Gastrocnemius medialis (tissue), 4 donors: ENCODE measurements around the gene CTBP2. TPM values are rescaled to one million over a fixed set of nuclear protein-coding genes. Genes with fewer than 3 reads are reported as not detected.
"Not testable (repeated sequence)": the region's sequence is repeated elsewhere in the genome, so short reads cannot be mapped to it uniquely, and the experiment has no call there.

Experiments
- ATAC-seq, 2 donors: fragments of 150-250 bp; one replicate each; pipeline ENCODE4 v1.9.1; 2016
- DNase-seq, 2 donors: peaks; one replicate each; pipeline ENCODE4 v3.0.0-alpha.2; 2019
- H3K27ac ChIP-seq, 4 donors: fragments of 200-600 bp; sonication (generic); 1 replicate in 1 of 4; 2 replicates in 3 of 4; pipeline ENCODE4 v1.5.1; 2016 to 2018; ENCODE audit warnings: mild to moderate bottlenecking in 2 of 4, moderate library complexity in 1 of 4
- H3K27me3 ChIP-seq, 3 donors: fragments of 200-600 bp; sonication (generic) in 2 of 3; 1 replicate in 1 of 3; 2 replicates in 2 of 3; pipeline versions ENCODE4 v1.5.1 to v1.6.0; 2016 to 2019; ENCODE audit warnings: mild to moderate bottlenecking in 1 of 3, moderate library complexity in 1 of 3
- H3K36me3 ChIP-seq, 2 donors: fragments of 200-600 bp; sonication (generic) in 1 of 2; one replicate each; pipeline ENCODE4 v1.5.1; 2017 to 2018
- H3K4me1 ChIP-seq, 2 donors: fragments of 200-600 bp; sonication (generic) in 1 of 2; one replicate each; pipeline ENCODE4 v1.5.1; 2016 to 2017; ENCODE audit warnings: mild to moderate bottlenecking in 2 of 2
- H3K4me3 ChIP-seq, 4 donors: fragments of 200-600 bp; sonication (generic) in 3 of 4; 1 replicate in 1 of 4; 2 replicates in 3 of 4; pipeline ENCODE4 v1.5.1; 2016 to 2019; ENCODE audit warnings: mild to moderate bottlenecking in 2 of 4
- H3K9me3 ChIP-seq, 3 donors: fragments of 200-600 bp; sonication (generic) in 2 of 3; 1 replicate in 1 of 3; 2 replicates in 2 of 3; pipeline ENCODE4 v1.5.1; 2016 to 2019
- POLR2A ChIP-seq, 2 donors: fragments of 450-650 bp; IDR thresholded peaks; one replicate each; pipeline ENCODE4 v1.6.1; 2017; ENCODE audit warnings: antibody characterized with exemption in 2 of 2, mild to moderate bottlenecking in 2 of 2, moderate library complexity in 2 of 2
- in situ Hi-C, 4 donors: fragments of 200-750 bp; cut with MboI; loops; one replicate each; pipeline versions ENCODE4 v1.15.0 to v1.8.0; 2017; ENCODE audit warnings: low sequenced_read_pairs in 4 of 4
- intact Hi-C: fragments of 100-400 bp; cut with DNase I; formaldehyde crosslinking; loops from one replicate; pipeline ENCODE4 v1.15.1; 2023; ENCODE audit warnings: low total_unique reads
- total RNA-seq, 4 donors: library from RNA; depleted of rRNA; stranded (reverse); fragments of >200 nt; gene quantifications; one replicate each; pipeline versions ENCODE4 v1.1.0 to v1.2.3, GENCODE V29; 2016
- TF ChIP-seq, protein P1 (sequence below), 5 experiments: fragments of 450-650 bp in 3 of 5; fragments of 200-600 bp in 2 of 5; sonication (generic) in 2 of 5; IDR thresholded peaks in 4 of 5; conservative IDR thresholded peaks in 1 of 5; 1 replicate in 4 of 5; 2 replicates in 1 of 5; pipeline ENCODE4 v1.5.1; 2016 to 2019; ENCODE audit warnings: antibody characterized with exemption in 5 of 5, mild to moderate bottlenecking in 3 of 5, moderate library complexity in 3 of 5

CTBP2 gene
- total RNA-seq, 4 donors from 2014 or later, result 13.9 to 36.7 (median 21.1) TPM

- DNase-seq (peak; percentile 79 to 85), ATAC-seq (peak; percentile 51 to 74)
- Histone ChIP-seq H3K4me1 (peaks cover 98 to 99% of the 10 kb centered on the region in 2 donors), H3K27me3 (no peaks in the 10 kb centered on the region), H3K4me3 (peak overlapping the region; percentile 10 to 32 (median 26)), H3K36me3 (no peaks in the 10 kb centered on the region), H3K27ac (peak overlapping the region; percentile 91 to 93 (median 91)), H3K9me3 (no peaks in the 10 kb centered on the region)
- in situ Hi-C loops (loop anchor here in 2 of 4 donors (10.0 to 25.0 kb wide), 2 partner anchors 146 to 276 kb away; no protein-coding TSS in a partner anchor), intact Hi-C loops (loop anchor here (1.0 to 5.0 kb wide), 4 partner anchors 13 to 144 kb away; no protein-coding TSS in a partner anchor)
- TF ChIP-seq, protein P1, sequence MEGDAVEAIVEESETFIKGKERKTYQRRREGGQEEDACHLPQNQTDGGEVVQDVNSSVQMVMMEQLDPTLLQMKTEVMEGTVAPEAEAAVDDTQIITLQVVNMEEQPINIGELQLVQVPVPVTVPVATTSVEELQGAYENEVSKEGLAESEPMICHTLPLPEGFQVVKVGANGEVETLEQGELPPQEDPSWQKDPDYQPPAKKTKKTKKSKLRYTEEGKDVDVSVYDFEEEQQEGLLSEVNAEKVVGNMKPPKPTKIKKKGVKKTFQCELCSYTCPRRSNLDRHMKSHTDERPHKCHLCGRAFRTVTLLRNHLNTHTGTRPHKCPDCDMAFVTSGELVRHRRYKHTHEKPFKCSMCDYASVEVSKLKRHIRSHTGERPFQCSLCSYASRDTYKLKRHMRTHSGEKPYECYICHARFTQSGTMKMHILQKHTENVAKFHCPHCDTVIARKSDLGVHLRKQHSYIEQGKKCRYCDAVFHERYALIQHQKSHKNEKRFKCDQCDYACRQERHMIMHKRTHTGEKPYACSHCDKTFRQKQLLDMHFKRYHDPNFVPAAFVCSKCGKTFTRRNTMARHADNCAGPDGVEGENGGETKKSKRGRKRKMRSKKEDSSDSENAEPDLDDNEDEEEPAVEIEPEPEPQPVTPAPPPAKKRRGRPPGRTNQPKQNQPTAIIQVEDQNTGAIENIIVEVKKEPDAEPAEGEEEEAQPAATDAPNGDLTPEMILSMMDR (IDR thresholded peaks at IDR 0.05 in 4 of 5, conservative IDR thresholded peaks at IDR 0.05 in 1 of 5), result peak; percentile 71 to 92 (median 88)
- no peak for TF ChIP-seq POLR2A (IDR thresholded peaks at IDR 0.05)
These were observed 99.4 kb downstream of the CTBP2 start for GRCh38 chr10:125060826-125061556.

- Histone ChIP-seq H3K36me3 (no peaks in the 10 kb centered on the region), H3K4me3 (peak overlapping the region in 3 of 4 donors; percentile 22 to 32 (median 30)), H3K4me1 (peaks cover 97 to 100% of the 10 kb centered on the region in 2 donors), H3K27ac (peak overlapping the region; percentile 91 to 93 (median 91)), H3K27me3 (no peaks in the 10 kb centered on the region), H3K9me3 (no peaks in the 10 kb centered on the region)
- in situ Hi-C loops (loop anchor here in 2 of 4 donors (10.0 to 25.0 kb wide), 2 partner anchors 146 to 277 kb away; no protein-coding TSS in a partner anchor), intact Hi-C loops (loop anchor here (2.0 to 5.0 kb wide), 3 partner anchors 48 to 143 kb away; no protein-coding TSS in a partner anchor)
- ATAC-seq (peak; percentile 17 to 35), DNase-seq (peak in 1 of 2 donors; percentile 49)
- TF ChIP-seq POLR2A (IDR thresholded peaks at IDR 0.05), result no peak
- TF ChIP-seq, protein P1 (IDR thresholded peaks at IDR 0.05 in 4 of 5, conservative IDR thresholded peaks at IDR 0.05 in 1 of 5), result no peak
These were observed 99.9 kb downstream of the CTBP2 start for GRCh38 chr10:125060482-125060825.

DNA sequence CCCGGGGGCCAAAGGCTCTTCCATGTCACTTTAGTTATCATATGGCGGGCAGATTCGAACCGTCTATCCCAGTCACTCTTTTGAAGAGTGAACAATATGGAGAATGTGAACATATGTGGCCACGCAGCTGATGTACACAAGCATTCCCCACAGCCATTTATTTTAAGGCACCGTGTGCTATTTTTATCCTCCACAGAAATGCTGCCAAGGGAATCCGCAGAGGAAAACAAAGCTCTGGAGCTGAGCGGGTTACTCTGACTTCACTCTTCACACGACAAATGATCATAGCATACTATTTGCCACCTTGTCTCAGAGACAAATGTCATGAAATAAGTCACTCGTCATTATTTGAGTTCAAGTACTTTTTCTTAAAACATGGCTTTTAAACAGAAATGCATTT lies 100.3 kb downstream of the CTBP2 start:
- in situ Hi-C loops, result loop anchor here in 2 of 4 donors (10.0 to 25.0 kb wide), 2 partner anchors 145 to 277 kb away; no protein-coding TSS in a partner anchor
- H3K4me1 ChIP-seq, result peaks cover 96 to 100% of the 10 kb centered on the region in 2 donors
- DNase-seq, result no peak
- no peak overlapping the region for H3K4me3 ChIP-seq
- peak in 1 of 2 donors; percentile 10 for ATAC-seq
- H3K27me3 ChIP-seq, result no peaks in the 10 kb centered on the region
- H3K9me3 ChIP-seq, result no peaks in the 10 kb centered on the region
- TF ChIP-seq, protein P1 (IDR thresholded peaks at IDR 0.05 in 4 of 5, conservative IDR thresholded peaks at IDR 0.05 in 1 of 5), result no peak
- no peak for TF ChIP-seq POLR2A (IDR thresholded peaks at IDR 0.05)
- no peaks in the 10 kb centered on the region for H3K36me3 ChIP-seq
- H3K27ac ChIP-seq, result peak overlapping the region; percentile 91 to 93 (median 91)
- intact Hi-C loops, result loop anchor here (2.0 to 5.0 kb wide), 3 partner anchors 48 to 143 kb away; no protein-coding TSS in a partner anchor

DNA sequence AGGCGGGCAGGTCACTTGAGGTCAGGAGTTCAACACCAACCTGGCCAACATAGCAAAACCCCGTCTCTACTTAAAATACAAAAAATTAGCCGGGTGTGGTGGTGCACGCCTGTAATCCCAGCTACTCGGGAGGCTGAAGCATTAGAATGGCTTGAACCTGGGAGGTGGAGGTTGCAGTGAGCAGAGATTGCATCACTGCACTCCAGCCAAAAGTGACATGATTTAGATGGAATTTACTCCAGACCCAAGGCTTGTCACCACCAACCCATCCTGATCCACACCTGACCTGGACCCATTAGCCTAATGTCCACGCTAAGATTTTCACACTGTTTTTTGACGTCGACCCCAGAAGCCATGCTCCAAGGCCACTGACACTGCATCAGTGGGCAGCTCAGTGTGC lies 101.0 kb downstream of the CTBP2 start:
- H3K9me3 ChIP-seq, H3K27me3 ChIP-seq, H3K4me3 ChIP-seq, ATAC-seq, H3K36me3 ChIP-seq, DNase-seq, intact Hi-C loops: not testable (repeated sequence)
- in situ Hi-C loops, result loop anchor here in 3 of 4 donors (10.0 to 25.0 kb wide), 3 partner anchors 65 to 278 kb away; no protein-coding TSS in a partner anchor
- peak overlapping the region; percentile 91 to 93 (median 91) for H3K27ac ChIP-seq
- H3K4me1 ChIP-seq, result peaks cover 96 to 100% of the 10 kb centered on the region in 2 donors
